ENCODE data around the gene SEC22A.

The SEC22A gene

GRCh38 chr3:123270818-123271217 lies 69.1 kb downstream of the SEC22A start:
- no peak for DNase-seq

- no peak for DNase-seq
These were observed 69.9 kb downstream of the SEC22A start for GRCh38 chr3:123271466-123272159.

GRCh38 chr3:123272547-123272946 lies 70.8 kb downstream of the SEC22A start:
- DNase-seq = no peak

- DNase-seq = no peak
These were observed 73.9 kb downstream of the SEC22A start for GRCh38 chr3:123275691-123276090.

GRCh38 chr3:123276346-123277006 lies 74.7 kb downstream of the SEC22A start:
- DNase-seq = no peak

- no peak for DNase-seq
These were observed 75.4 kb downstream of the SEC22A start for GRCh38 chr3:123277106-123277505.

- no peak for DNase-seq
These were observed 76.7 kb downstream of the SEC22A start for GRCh38 chr3:123278446-123278845.

GRCh38 chr3:123279121-123279520 lies 77.4 kb downstream of the SEC22A start:
- no peak for DNase-seq

- no peak for DNase-seq
These were observed 79.7 kb downstream of the SEC22A start for GRCh38 chr3:123281406-123281805.

- DNase-seq = no peak
These were observed 80.2 kb downstream of the SEC22A start for GRCh38 chr3:123281929-123282328.

- DNase-seq = no peak
These were observed 80.7 kb downstream of the SEC22A start for GRCh38 chr3:123282461-123282860.

- DNase-seq = no peak
These were observed 81.3 kb downstream of the SEC22A start for GRCh38 chr3:123283074-123283473.

- DNase-seq = no peak
These were observed 82.1 kb downstream of the SEC22A start for GRCh38 chr3:123283657-123284398.

- no peak for DNase-seq
These were observed 82.8 kb downstream of the SEC22A start for GRCh38 chr3:123284399-123285010.

GRCh38 chr3:123285066-123285465 lies 83.3 kb downstream of the SEC22A start:
- no peak for DNase-seq

GRCh38 chr3:123285479-123285878 lies 83.7 kb downstream of the SEC22A start:
- no peak for DNase-seq

GRCh38 chr3:123285931-123286307 lies 84.2 kb downstream of the SEC22A start:
- no peak for DNase-seq

- no peak for DNase-seq
These were observed 84.7 kb downstream of the SEC22A start for GRCh38 chr3:123286308-123287023.

- DNase-seq = no peak
These were observed 85.6 kb downstream of the SEC22A start for GRCh38 chr3:123287051-123287961.

GRCh38 chr3:123287962-123288302 lies 86.2 kb downstream of the SEC22A start:
- no peak for DNase-seq

GRCh38 chr3:123289391-123290106 lies 87.8 kb downstream of the SEC22A start:
- no peak for DNase-seq

Data from NCI-H345 (cell line).